ENCODE results near the gene ZNF750.

The ZNF750 gene

GRCh38 chr17:82846061-82846691 lies 6.4 kb upstream of the ZNF750 start:
- DNase-seq (ENCODE audit: low read depth), result no peak
- no peak for TF ChIP-seq CTCF (IDR thresholded peaks at IDR 0.05; ENCODE audit: insufficient read depth, low read depth, low read length, missing control alignments)
- H3K4me3 ChIP-seq (ENCODE audit: low read length), result no peak overlapping the region

- H3K4me3 ChIP-seq (ENCODE audit: low read length), result no peak overlapping the region
- no peak for DNase-seq (ENCODE audit: low read depth)
- no peak for TF ChIP-seq CTCF (IDR thresholded peaks at IDR 0.05; ENCODE audit: insufficient read depth, low read depth, low read length, missing control alignments)
Observed at GRCh38 chr17:82845163-82845807, 5.5 kb upstream of the ZNF750 start.

DNA sequence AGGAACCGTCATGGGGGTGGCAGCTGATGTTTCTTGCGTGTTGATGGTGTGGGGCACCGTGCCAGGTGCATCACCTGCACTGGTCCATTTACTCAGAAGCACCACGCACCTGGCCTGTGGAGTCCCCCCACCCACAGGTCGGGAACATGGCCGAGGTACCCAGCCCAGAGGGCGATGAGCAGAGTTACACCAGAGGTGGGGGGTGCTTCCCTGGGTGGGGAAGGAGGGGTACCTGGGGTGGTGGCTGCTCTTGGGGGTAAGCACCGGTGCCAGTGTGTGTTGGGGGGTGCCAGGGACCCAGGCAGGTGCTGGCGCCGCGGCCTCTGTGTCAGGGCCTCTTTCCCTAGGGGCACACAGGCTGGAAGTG lies 5.0 kb upstream of the ZNF750 start:
- DNase-seq (ENCODE audit: low read depth), result no peak
- TF ChIP-seq CTCF (IDR thresholded peaks at IDR 0.05; ENCODE audit: insufficient read depth, low read depth, low read length, missing control alignments), result no peak
- no peak overlapping the region for H3K4me3 ChIP-seq (ENCODE audit: low read length)

- no peak overlapping the region for H3K4me3 ChIP-seq (ENCODE audit: low read length)
- no peak for TF ChIP-seq CTCF (IDR thresholded peaks at IDR 0.05; ENCODE audit: insufficient read depth, low read depth, low read length, missing control alignments)
- no peak for DNase-seq (ENCODE audit: low read depth)
Observed at GRCh38 chr17:82843904-82844680, 4.3 kb upstream of the ZNF750 start.

DNA sequence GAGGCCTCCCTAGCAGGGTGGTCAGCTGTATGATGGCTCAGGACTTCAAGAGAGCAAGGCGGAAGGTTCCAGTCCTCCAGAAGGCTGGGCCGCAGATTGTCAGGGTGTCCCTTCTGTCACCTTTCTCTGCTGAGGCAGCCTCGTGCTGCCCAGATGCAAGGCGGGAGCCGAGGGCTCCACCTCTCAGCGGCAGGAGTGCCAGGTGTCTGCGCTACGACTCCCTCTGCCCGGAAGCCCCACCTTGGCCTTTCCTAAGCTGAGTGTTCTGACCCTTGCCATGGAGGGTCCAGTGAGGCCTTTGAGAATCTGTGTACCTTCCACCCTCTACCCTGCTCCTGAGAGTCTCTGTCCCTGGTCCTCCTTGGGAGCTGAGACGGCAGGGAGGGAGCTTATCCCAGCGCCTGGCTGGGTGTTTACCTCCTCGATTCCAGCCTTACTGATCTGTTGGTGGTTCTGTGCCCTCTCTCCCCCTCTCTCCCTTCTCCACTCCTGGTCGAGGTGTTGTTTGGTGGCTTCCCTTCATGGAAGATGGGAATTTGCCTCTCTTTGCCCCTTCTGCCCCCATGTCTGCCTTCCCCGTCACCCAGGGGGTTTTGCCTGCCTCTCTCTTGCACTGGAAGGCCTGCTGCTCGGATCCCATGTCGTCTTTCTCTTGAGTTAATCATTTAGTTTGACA lies 2.2 kb upstream of the ZNF750 start:
- H3K4me3 ChIP-seq (ENCODE audit: low read length), result no peak overlapping the region
- no peak for DNase-seq (ENCODE audit: low read depth)
- no peak for TF ChIP-seq CTCF (IDR thresholded peaks at IDR 0.05; ENCODE audit: insufficient read depth, low read depth, low read length, missing control alignments)

DNA sequence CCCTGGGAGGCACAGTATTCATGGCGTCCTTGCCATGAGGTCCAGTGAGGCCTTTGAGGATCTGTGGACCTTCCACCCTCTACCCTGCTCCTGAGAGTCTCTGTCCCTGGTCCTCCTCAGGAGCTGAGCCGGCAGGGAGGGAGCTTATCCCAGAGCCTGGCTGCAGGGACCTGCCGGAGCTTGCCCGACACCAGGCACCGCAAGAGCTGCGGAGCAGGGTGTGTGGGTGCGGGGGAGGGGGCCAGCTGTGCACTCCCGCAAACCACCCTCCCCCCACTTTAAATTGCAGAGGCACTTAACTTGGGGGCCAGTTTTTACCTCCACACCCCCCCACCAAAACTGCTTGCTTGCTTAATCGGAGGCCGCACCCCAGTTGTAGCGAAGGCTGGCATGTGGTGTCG lies 609 bp upstream of the ZNF750 start:
- no peak for TF ChIP-seq CTCF (IDR thresholded peaks at IDR 0.05; ENCODE audit: insufficient read depth, low read depth, low read length, missing control alignments)
- DNase-seq (ENCODE audit: low read depth), result peak; percentile 87
- H3K4me3 ChIP-seq (ENCODE audit: low read length), result peak overlapping the region; percentile 70
